IMR-90 (cell line): ENCODE data around the gene SEMA4D. TPM values are rescaled to one million over a fixed set of nuclear protein-coding genes. Genes with fewer than 3 reads are reported as not detected.

Experiments
- ATAC-seq: fragments of 200-7000 bp; cut with Tn5 transposase; 2 replicates; pipeline ENCODE4 v1.9.1; 2020; ENCODE audit warnings: low read depth, mild to moderate bottlenecking, moderate library complexity
- BruUV-seq: library from RNA; stranded (reverse); fragments of 400-500 nt; replicated peaks from 2 replicates; lab custom pipeline; 2021; lab: Mats Ljungman, UMichigan
- CTCF ChIA-PET: fragments of 300-600 bp; formaldehyde crosslinking; extraction: SDS; loops from one replicate; lab custom pipeline; 2021; ENCODE audit warnings: antibody characterized with exemption; lab: Yijun Ruan, JAX
- POLR2A ChIA-PET: fragments of 300-600 bp; sonication (Branson Sonifier 250); formaldehyde crosslinking; loops from one replicate; lab custom pipeline; 2022; ENCODE audit warnings: antibody characterized with exemption; ENCODE audit not compliant: unreplicated experiment; lab: Charles Lee
- DNase-seq: peaks from one replicate; pipeline ENCODE4 v3.0.0; 2013
- H2AFZ ChIP-seq: replicated peaks from 2 replicates; pipeline ENCODE3; 2013; ENCODE audit warnings: low read length, mild to moderate bottlenecking; ENCODE audit not compliant: poor library complexity
- H2AK5ac ChIP-seq: 2 replicates; pipeline ENCODE4 v1.6.1; 2013; ENCODE audit warnings: low read depth, low read length, inconsistent platforms
- H2AK9ac ChIP-seq: replicated peaks from 2 replicates; pipeline ENCODE3; 2013; ENCODE audit warnings: mild to moderate bottlenecking, low read depth, low read length, moderate library complexity; ENCODE audit not compliant: poor library complexity
- H2BK120ac ChIP-seq: 2 replicates; pipeline ENCODE4 v1.6.1; 2013; ENCODE audit warnings: low read depth, low read length, inconsistent platforms
- H2BK15ac ChIP-seq: 3 replicates; pipeline ENCODE4 v1.6.1; 2013; ENCODE audit warnings: low read depth, low read length, inconsistent platforms
- H2BK20ac ChIP-seq: 2 replicates; pipeline ENCODE4 v1.6.1; 2013; ENCODE audit warnings: low read depth, mild to moderate bottlenecking, inconsistent platforms, low read length, moderate library complexity
- H2BK5ac ChIP-seq: 2 replicates; pipeline ENCODE4 v1.6.1; 2013; ENCODE audit warnings: mild to moderate bottlenecking, low read depth, low read length, inconsistent platforms; ENCODE audit not compliant: poor library complexity, severe bottlenecking
- H3K14ac ChIP-seq: replicated peaks from 2 replicates; pipeline ENCODE4 v1.6.1; 2013; ENCODE audit warnings: low read depth, low read length, inconsistent platforms
- H3K18ac ChIP-seq: 2 replicates; pipeline ENCODE4 v1.6.1; 2013; ENCODE audit warnings: low read depth, low read length, control low read depth
- H3K23ac ChIP-seq: 2 replicates; pipeline ENCODE4 v1.6.1; 2013; ENCODE audit warnings: low read depth, low read length, inconsistent platforms
- H3K27ac ChIP-seq: 2 replicates; pipeline ENCODE4 v1.5.1; 2013; ENCODE audit warnings: mild to moderate bottlenecking, control low read depth, low read length; ENCODE audit not compliant: insufficient read depth
- H3K27me3 ChIP-seq: 2 replicates; pipeline ENCODE4 v1.6.1; 2013; ENCODE audit warnings: low read length; ENCODE audit not compliant: control insufficient read depth, insufficient read depth
- H3K36me3 ChIP-seq: 2 replicates; pipeline ENCODE4 v1.6.1; 2013; ENCODE audit warnings: low read length, mixed read lengths; ENCODE audit not compliant: control insufficient read depth, insufficient read depth
- H3K4ac ChIP-seq: 2 replicates; pipeline ENCODE4 v1.6.1; 2013; ENCODE audit warnings: low read depth, low read length, inconsistent platforms
- H3K4me1 ChIP-seq: 2 replicates; pipeline ENCODE4 v1.6.1; 2013; ENCODE audit warnings: low read length, mixed read lengths; ENCODE audit not compliant: control insufficient read depth, insufficient read depth
- H3K4me2 ChIP-seq: 2 replicates; pipeline ENCODE4 v1.6.1; 2013; ENCODE audit warnings: low read depth, mild to moderate bottlenecking, control low read depth, low read length, moderate library complexity
- H3K4me3 ChIP-seq: 2 replicates; pipeline ENCODE4 v1.5.1; 2013; ENCODE audit warnings: low read depth, mild to moderate bottlenecking, control low read depth, low read length, moderate library complexity; ENCODE audit not compliant: insufficient read depth
- H3K56ac ChIP-seq: 2 replicates; pipeline ENCODE4 v1.6.1; 2013; ENCODE audit warnings: low read length, inconsistent platforms; ENCODE audit not compliant: insufficient read depth; ENCODE audit errors: extremely low read depth
- H3K79me1 ChIP-seq, 2 experiments: 2 replicates each; pipeline ENCODE4 v1.6.1; 2013; ENCODE audit warnings: low read length in 2 of 2, inconsistent platforms in 1 of 2, low read depth in 1 of 2
- H3K9ac ChIP-seq: 2 replicates; pipeline ENCODE4 v1.6.1; 2013; ENCODE audit warnings: low read depth, low read length, control low read depth
- H3K9me1 ChIP-seq: 2 replicates; pipeline ENCODE4 v1.6.1; 2013; ENCODE audit warnings: low read length, inconsistent platforms; ENCODE audit not compliant: insufficient read depth
- H3K9me3 ChIP-seq: 2 replicates; pipeline ENCODE4 v1.6.1; 2013; ENCODE audit warnings: low read length; ENCODE audit not compliant: control insufficient read depth, insufficient read depth
- H4K20me1 ChIP-seq: 2 replicates; pipeline ENCODE4 v1.6.1; 2013; ENCODE audit warnings: low read length, inconsistent platforms; ENCODE audit not compliant: insufficient read depth
- H4K5ac ChIP-seq: 2 replicates; pipeline ENCODE4 v1.6.1; 2013; ENCODE audit warnings: mild to moderate bottlenecking, low read depth, low read length, control low read depth
- H4K8ac ChIP-seq, 2 experiments: 2 replicates each; pipeline ENCODE4 v1.6.1; 2013; ENCODE audit warnings: low read depth in 2 of 2, low read length in 2 of 2, control low read depth in 1 of 2, inconsistent platforms in 1 of 2
- H4K91ac ChIP-seq: 2 replicates; pipeline ENCODE4 v1.6.1; 2013; ENCODE audit warnings: low read depth, low read length, inconsistent platforms; ENCODE audit not compliant: insufficient read depth
- BHLHE40 ChIP-seq: fragments of 150-350 bp; IDR thresholded peaks from 2 replicates; pipeline ENCODE4 v1.6.1; 2016; ENCODE audit warnings: mild to moderate bottlenecking, low read depth, low read length
- CTCF ChIP-seq: conservative IDR thresholded peaks from 2 replicates; pipeline ENCODE4 v1.5.1; 2012; ENCODE audit warnings: mild to moderate bottlenecking, low read depth, low read length, improper control_type of control experiment
- ELK1 ChIP-seq: fragments of 150-350 bp; IDR thresholded peaks from 2 replicates; pipeline ENCODE4 v1.6.1; 2016; ENCODE audit warnings: low read depth, mild to moderate bottlenecking, low read length, moderate library complexity, borderline replicate concordance
- FOS ChIP-seq: fragments of 150-350 bp; IDR thresholded peaks from 2 replicates; pipeline ENCODE4 v1.6.1; 2016; ENCODE audit warnings: low read depth, low read length
- MAFK ChIP-seq: IDR thresholded peaks from 2 replicates; pipeline ENCODE4 v1.6.1; 2012; ENCODE audit warnings: low read depth, low read length, improper control_type of control experiment
- POLR2A ChIP-seq: IDR thresholded peaks from 2 replicates; pipeline ENCODE4 v1.6.1; 2012; ENCODE audit warnings: mild to moderate bottlenecking, low read depth, low read length
- RAD21 ChIP-seq: IDR thresholded peaks from 2 replicates; pipeline ENCODE4 v1.6.1; 2012; ENCODE audit warnings: low read length, improper control_type of control experiment
- SMC3 ChIP-seq: fragments of 150-350 bp; IDR thresholded peaks from 2 replicates; pipeline ENCODE4 v1.6.1; 2016; ENCODE audit warnings: low read depth, mild to moderate bottlenecking, antibody characterized with exemption, low read length, moderate library complexity
- WGBS, 2 experiments: methylation state at CpG; one replicate each; pipeline versions ENCODE4 v1.1.5 to v1.1.7; 2013; ENCODE audit warnings: missing lambda C conversion rate in 2 of 2; ENCODE audit not compliant: insufficient read length in 1 of 2; ENCODE audit errors: extremely low coverage in 2 of 2; 5-methylcytosine and 5-hydroxymethylcytosine counted together
- dilution Hi-C: fragments of 300-500 bp; cut with HindIII; formaldehyde crosslinking; loops from one replicate; pipeline ENCODE4 v1.14.3; 2018; ENCODE audit warnings: low sequenced_read_pairs; ENCODE audit not compliant: unreplicated experiment
- in situ Hi-C: fragments of 300-500 bp; cut with MboI; formaldehyde crosslinking; loops from 3 replicates; pipeline ENCODE4 v1.14.3; 2019; ENCODE audit warnings: low sequenced_read_pairs, inconsistent platforms, mixed read lengths
- intact Hi-C: fragments of 100-400 bp; cut with micrococcal nuclease; formaldehyde crosslinking; loops from 2 replicates; pipeline ENCODE4 v1.10.0; 2022
- polyA plus RNA-seq, 3 experiments: library from polyadenylated mRNA; depleted of rRNA; stranded (reverse); fragments of >200 nt; gene quantifications; 2 replicates each; pipeline ENCODE4 v1.2.3, GENCODE V29; 2012; ENCODE audit warnings: low replicate concordance in 1 of 3
- total RNA-seq: library from RNA; depleted of rRNA; stranded (reverse); fragments of >200 nt; gene quantifications from 2 replicates; pipeline ENCODE4 v1.2.3, GENCODE V29; 2012

The SEMA4D gene
- total and polyA plus RNA-seq, 2 of the 4 experiments (the other 2 are of a cell fraction) = 0.90 to 1.5 TPM

GRCh38 chr9:89534515-89535287 lies 36.8 kb upstream of the SEMA4D start (continued):
- TF ChIP-seq FOS = no peak

DNA sequence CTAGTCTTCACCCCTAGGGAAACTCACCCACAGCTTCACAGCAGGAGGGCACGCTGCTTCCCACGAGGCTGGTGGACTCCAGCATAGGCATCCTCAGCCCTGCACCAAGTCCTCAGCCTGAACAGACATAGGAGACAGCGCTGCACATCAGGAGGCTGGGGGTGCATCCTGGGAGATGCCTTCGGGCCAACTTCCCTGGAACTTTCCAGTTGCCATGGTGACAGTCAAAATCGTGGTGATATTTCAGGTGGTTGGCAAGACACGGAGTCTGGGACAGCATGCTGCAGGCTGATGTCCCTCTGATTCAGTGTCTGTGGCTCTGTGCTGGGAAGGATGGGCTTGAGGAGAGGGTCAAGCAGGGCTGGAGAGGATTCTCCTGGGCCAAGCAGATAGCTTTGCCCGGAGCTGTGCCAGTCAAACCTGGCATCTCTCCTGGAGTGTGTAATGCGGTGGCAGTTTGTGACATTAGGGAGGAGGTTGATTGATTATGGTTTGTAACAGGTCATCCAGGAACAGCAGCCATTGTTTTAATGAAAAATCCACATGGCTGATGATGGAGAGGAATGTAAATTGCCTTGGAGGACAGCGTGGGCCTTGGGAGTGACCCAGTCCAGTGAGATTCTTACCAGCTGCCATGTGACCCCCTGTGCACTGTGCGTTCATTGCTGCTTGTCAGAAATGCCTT lies 35.6 kb upstream of the SEMA4D start:
- ChIA-PET POLR2A (no interaction called here), CTCF (no interaction called here)
- H3K4me3 ChIP-seq = no peak overlapping the region
- no peak overlapping the region for H3K4ac ChIP-seq
- no peaks in the 10 kb centered on the region for H3K9me1 ChIP-seq
- H2BK20ac ChIP-seq = no peak overlapping the region
- H3K4me2 ChIP-seq = no peak overlapping the region
- H2BK120ac ChIP-seq = no peak overlapping the region
- no TSS peak for BruUV-seq
- intact Hi-C loops = no loop called here
- no peak overlapping the region for H3K27ac ChIP-seq
- H2BK15ac ChIP-seq = no peak overlapping the region
- no peak overlapping the region; the same call in 1 of the 2 replicates for H3K23ac ChIP-seq
- H4K91ac ChIP-seq = no peak overlapping the region
- WGBS, 2 experiments = 67% methylated on average over 4 of the region's 10 CpGs; no CpG with 5 or more reads in 1 of the 2 experiments
- H2BK5ac ChIP-seq = no peak overlapping the region
- H3K9me3 ChIP-seq = no peaks in the 10 kb centered on the region
- H2AK5ac ChIP-seq = no peak overlapping the region
- no peaks in the 10 kb centered on the region for H3K4me1 ChIP-seq
- no peak overlapping the region for H2AK9ac ChIP-seq
- H4K8ac ChIP-seq = no peak overlapping the region
- no peaks in the 10 kb centered on the region for H4K20me1 ChIP-seq
- H3K9ac ChIP-seq = no peak overlapping the region
- no peak for DNase-seq
- H4K5ac ChIP-seq = no peak overlapping the region
- H3K56ac ChIP-seq = no peak overlapping the region
- no peak overlapping the region for H3K14ac ChIP-seq
- no peak overlapping the region for H3K18ac ChIP-seq
- TF ChIP-seq BHLHE40 (no peak), RAD21 (no peak), POLR2A (no peak), FOS (no peak), ELK1 (no peak), MAFK (no peak), SMC3 (no peak), CTCF (no peak)
- no peaks in the 10 kb centered on the region for H3K79me1 ChIP-seq
- ATAC-seq = no peak
- H3K36me3 ChIP-seq = no peaks in the 10 kb centered on the region
- in situ Hi-C loops = no loop called here
- H2AFZ ChIP-seq = no peak overlapping the region
- peaks cover 17% of the 10 kb centered on the region; the same call in 1 of the 2 replicates for H3K27me3 ChIP-seq
- dilution Hi-C loops = no loop called here
